Thymus (tissue), 11 donors: ENCODE data around the gene CMC4. TPM values are rescaled to one million over a fixed set of nuclear protein-coding genes. Genes with fewer than 3 reads are reported as not detected.

Experiments used
- DNase-seq, 9 donors: peaks; one replicate each; pipeline ENCODE4 v3.0.0-alpha.2; 2013; ENCODE audit warnings: low spot score in 9 of 9, low read depth in 6 of 9, missing footprints in 1 of 9
- H3K27ac ChIP-seq, 2 donors: one replicate each; pipeline ENCODE4 v1.5.1; 2013; ENCODE audit warnings: control low read depth in 1 of 2, low read depth in 1 of 2, low read length in 1 of 2, mild to moderate bottlenecking in 1 of 2, moderate library complexity in 1 of 2
- H3K27me3 ChIP-seq, 2 donors: one replicate each; pipeline ENCODE4 v1.5.1; 2013; ENCODE audit warnings: low read length in 1 of 2; ENCODE audit not compliant: control insufficient read depth in 2 of 2, insufficient read depth in 1 of 2
- H3K36me3 ChIP-seq, 2 donors: one replicate each; pipeline ENCODE4 v1.5.1; 2013; ENCODE audit warnings: low read length in 1 of 2, mild to moderate bottlenecking in 1 of 2, moderate library complexity in 1 of 2; ENCODE audit not compliant: control insufficient read depth in 2 of 2, insufficient read depth in 2 of 2
- H3K4me1 ChIP-seq, 2 donors: one replicate each; pipeline ENCODE4 v1.5.1; 2013; ENCODE audit warnings: low read length in 2 of 2; ENCODE audit not compliant: control insufficient read depth in 2 of 2, insufficient read depth in 2 of 2
- H3K4me3 ChIP-seq, 2 donors: one replicate each; pipeline ENCODE4 v1.5.1; 2013; ENCODE audit warnings: low read length in 2 of 2, control low read depth in 1 of 2, mild to moderate bottlenecking in 1 of 2
- H3K9me3 ChIP-seq, 2 donors: one replicate each; pipeline ENCODE4 v1.5.1; 2013; ENCODE audit warnings: low read length in 1 of 2, mild to moderate bottlenecking in 1 of 2; ENCODE audit not compliant: control insufficient read depth in 2 of 2, insufficient read depth in 1 of 2
- WGBS: extraction: QIAGEN DNeasy Blood & Tissue Kit; methylation state at CpG from one replicate; pipeline ENCODE4 v1.1.7; 2013; 5-methylcytosine and 5-hydroxymethylcytosine counted together
- polyA plus RNA-seq: library from polyadenylated mRNA; stranded (reverse); fragments of 200-250 nt; gene quantifications from one replicate; pipeline ENCODE4 v1.2.3, GENCODE V29; 2013
- total RNA-seq: library from RNA; stranded (reverse); fragments of 120-200 nt; gene quantifications from one replicate; pipeline ENCODE4 v1.2.4, GENCODE V29; 2013
- donor health status: healthy.

CMC4 gene
- total and polyA plus RNA-seq, 2 donors: 9.0 to 26.3 TPM

DNA sequence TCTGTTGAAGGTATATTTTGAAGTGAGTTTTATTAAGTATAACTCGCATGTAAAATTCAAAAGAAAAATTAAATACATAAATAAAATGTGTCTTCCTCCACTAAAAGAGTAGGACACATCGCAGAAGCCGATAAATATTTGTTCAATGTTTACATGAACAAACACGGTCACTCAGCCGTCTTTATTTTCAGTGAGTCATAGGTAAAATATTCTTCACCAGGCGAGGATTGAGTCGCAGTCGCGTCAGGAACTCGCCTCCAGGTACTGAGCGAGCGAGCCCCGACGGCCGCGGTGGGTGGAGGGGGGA, 44.6 kb downstream of the CMC4 start:
- H3K27me3 ChIP-seq: no peaks in the 10 kb centered on the region
- H3K27ac ChIP-seq: peak overlapping the region; percentile 75 to 83
- WGBS: 1% methylated on average over 16 of the region's 16 CpGs
- H3K4me3 ChIP-seq: peak overlapping the region; percentile 35 to 40
- no peak for DNase-seq
- H3K36me3 ChIP-seq: no peaks in the 10 kb centered on the region
- no peaks in the 10 kb centered on the region for H3K9me3 ChIP-seq
- H3K4me1 ChIP-seq: peaks cover 0 to 5% of the 10 kb centered on the region in 2 donors

DNA sequence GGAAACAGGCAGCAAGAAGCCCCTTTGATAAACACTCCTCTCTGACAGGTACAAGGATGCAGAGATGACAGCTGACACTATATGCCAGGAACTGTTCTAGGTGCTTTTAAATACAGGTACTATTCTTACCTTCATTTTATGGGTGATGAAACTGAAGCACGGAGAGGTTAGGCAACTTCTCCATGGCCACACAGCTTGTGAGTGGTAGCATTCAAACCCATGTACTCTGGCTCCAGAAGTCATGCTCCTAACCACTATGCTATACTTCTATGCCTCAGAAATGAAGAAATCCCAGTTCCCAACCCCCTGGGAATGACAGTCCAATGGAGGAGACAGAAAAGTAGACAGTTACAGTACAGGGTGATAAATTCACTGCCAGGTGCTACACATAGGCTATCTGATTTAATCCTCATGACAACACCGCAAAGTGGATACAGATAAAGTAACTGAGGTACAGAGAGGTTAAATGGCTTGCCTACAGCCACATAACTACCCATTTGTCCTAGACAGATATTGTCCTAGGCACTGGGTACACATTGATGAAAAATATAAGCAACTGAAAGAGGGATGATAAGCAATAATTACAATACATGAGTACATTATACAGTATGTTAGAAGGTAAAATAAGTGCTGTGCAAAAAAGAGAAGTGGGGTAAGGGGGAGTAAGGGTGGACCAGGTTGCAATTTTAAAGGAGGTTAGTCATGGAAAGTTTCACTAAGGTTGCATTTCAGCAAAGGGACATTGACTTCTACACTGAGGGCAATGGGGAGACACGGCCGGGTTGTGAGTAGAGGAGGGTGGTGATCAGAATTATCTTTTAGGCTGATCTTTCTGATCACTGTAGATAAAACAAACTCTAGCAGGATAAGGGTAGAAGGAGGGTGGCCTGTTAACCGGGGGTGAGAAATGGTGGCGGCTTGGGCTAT, 46.8 kb downstream of the CMC4 start:
- no peak overlapping the region for H3K4me3 ChIP-seq
- no peaks in the 10 kb centered on the region for H3K9me3 ChIP-seq
- 93% methylated on average over 6 of the region's 6 CpGs for WGBS
- peaks cover 0 to 5% of the 10 kb centered on the region in 2 donors for H3K4me1 ChIP-seq
- no peaks in the 10 kb centered on the region for H3K27me3 ChIP-seq
- DNase-seq: no peak
- H3K27ac ChIP-seq: no peak overlapping the region
- no peaks in the 10 kb centered on the region for H3K36me3 ChIP-seq

DNA sequence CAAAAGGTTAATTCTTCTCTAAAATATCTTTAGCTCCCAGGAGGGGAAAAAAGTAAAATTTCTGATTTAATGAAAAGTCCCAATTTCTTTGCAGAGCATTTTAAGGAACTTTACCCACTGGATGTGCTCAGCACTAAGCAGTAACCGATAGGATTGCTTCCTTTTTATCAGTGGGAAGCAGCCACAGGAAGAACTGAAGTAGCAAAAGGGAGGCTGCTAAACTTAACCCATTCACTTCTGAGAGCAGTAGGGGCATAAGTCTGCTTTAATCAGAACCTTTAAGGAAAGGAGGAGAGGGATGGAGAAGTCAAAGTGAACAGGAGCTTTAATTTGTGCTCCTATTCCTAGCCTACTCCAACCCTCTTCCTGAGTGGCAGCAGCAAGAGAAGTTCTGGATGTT, 48.4 kb downstream of the CMC4 start, which contains the start of gene F8:
Gene F8 (minus strand): TSS at position 139 of the 400 bp plus-strand sequence. CDS start 171 bp downstream, outside the sequence.
- Histone ChIP-seq H3K4me3 (no peak within 1 kb of the TSS), H3K27ac (no peak within 1 kb of the TSS), H3K4me1 (no peaks in the 10 kb centered on the region), H3K36me3 (no peaks in the 10 kb centered on the region), H3K9me3 (no peaks in the 10 kb centered on the region), H3K27me3 (no peaks in the 10 kb centered on the region)
- no peak for DNase-seq
- 6% methylated on average over 1 of the region's 1 CpG for WGBS

DNA sequence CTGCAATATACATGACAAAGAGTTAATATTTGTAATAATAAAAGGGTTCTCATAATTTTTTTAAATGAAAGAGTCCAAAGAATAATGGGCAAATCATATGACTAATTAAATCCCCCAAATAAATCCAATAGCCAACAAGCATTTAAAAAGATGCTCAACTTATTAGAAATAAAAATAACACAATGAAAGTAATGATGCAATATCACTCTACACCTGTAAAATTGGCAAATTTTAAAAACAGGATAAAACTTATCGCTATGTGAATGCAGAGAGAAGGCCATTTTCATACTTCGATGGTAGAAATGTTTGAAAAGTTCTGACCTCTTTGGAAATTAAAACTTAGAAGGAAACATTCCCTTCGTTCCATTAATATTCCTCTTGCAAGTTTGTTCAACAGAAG, 50.3 kb downstream of the CMC4 start:
- no peaks in the 10 kb centered on the region for H3K27me3 ChIP-seq
- H3K4me1 ChIP-seq: no peaks in the 10 kb centered on the region
- WGBS: over 99% methylated on average over 3 of the region's 3 CpGs
- H3K9me3 ChIP-seq: no peaks in the 10 kb centered on the region
- DNase-seq: no peak
- no peak overlapping the region for H3K4me3 ChIP-seq
- H3K27ac ChIP-seq: no peak overlapping the region
- H3K36me3 ChIP-seq: no peaks in the 10 kb centered on the region

Other genes with a start within 250 kb of the CMC4 start
- not detected for gene SMIM9, start 236.5 kb downstream of the CMC4 start, total RNA-seq
- 0.07 TPM for gene SMIM9, start 236.5 kb downstream of the CMC4 start, polyA plus RNA-seq
- 3.9 TPM for gene F8A1, start 184.8 kb downstream of the CMC4 start, total RNA-seq
- gene F8A1, start 184.8 kb downstream of the CMC4 start, polyA plus RNA-seq: 32.2 TPM
- gene F8, start 48.4 kb downstream of the CMC4 start, total RNA-seq: 2.9 TPM
- 10.7 TPM for gene F8, start 48.4 kb downstream of the CMC4 start, polyA plus RNA-seq
- gene FUNDC2, start 44.3 kb downstream of the CMC4 start, total RNA-seq: 122 TPM
- 107 TPM for gene FUNDC2, start 44.3 kb downstream of the CMC4 start, polyA plus RNA-seq
- 12.6 TPM for gene MTCP1, start within 50 bp of the CMC4 start, total RNA-seq
- gene MTCP1, start within 50 bp of the CMC4 start, polyA plus RNA-seq: 50.8 TPM
- 11.8 TPM for gene BRCC3, start 372 bp upstream of the CMC4 start, total RNA-seq
- gene BRCC3, start 372 bp upstream of the CMC4 start, polyA plus RNA-seq: 13.5 TPM
- gene VBP1, start 145.3 kb upstream of the CMC4 start, total RNA-seq: 82.3 TPM
- gene VBP1, start 145.3 kb upstream of the CMC4 start, polyA plus RNA-seq: 61.1 TPM
- gene RAB39B, start 193.4 kb upstream of the CMC4 start, total RNA-seq: 4.2 TPM
- gene RAB39B, start 193.4 kb upstream of the CMC4 start, polyA plus RNA-seq: 8.1 TPM